ENCODE data around the gene MED8.

DNA sequence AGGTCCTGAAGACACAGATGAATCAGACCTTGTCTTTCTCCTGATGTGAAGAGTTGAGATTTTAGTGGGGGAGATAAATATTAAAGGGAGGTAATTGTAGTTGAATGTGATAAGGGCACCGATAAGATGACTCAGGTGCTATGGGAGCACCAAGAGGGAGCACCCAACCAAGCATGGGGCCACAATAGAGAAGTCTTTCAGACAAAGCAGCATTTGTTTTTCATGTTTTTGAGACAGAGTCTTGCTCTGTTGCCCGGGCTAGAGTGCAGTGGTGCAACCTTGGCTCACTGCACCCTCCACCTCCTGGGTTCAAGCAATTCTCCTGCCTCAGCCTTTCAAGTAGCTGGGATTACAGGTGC, 16.3 kb upstream of the MED8 start:
- TF ChIP-seq EZH2 (IDR thresholded peaks at IDR 0.05; ENCODE audit: low read length, missing control alignments) (no peak), CTCF (conservative IDR thresholded peaks at IDR 0.05 in 1 of 2, IDR thresholded peaks at IDR 0.05 in 1 of 2; ENCODE audit: low read depth in 1 of 2, low read length in 2 of 2) (no peak)
